ENCODE results near the gene CCDC110. TPM values are rescaled to one million over a fixed set of nuclear protein-coding genes. Genes with fewer than 3 reads are reported as not detected.
A peak's percentile ranks its signal among the peaks of the same experiment; 100 is the strongest.

CCDC110 gene
- total and polyA plus RNA-seq, 2 of the 4 experiments (the other 2 are of a cell fraction): 0.46 to 0.90 TPM

DNA sequence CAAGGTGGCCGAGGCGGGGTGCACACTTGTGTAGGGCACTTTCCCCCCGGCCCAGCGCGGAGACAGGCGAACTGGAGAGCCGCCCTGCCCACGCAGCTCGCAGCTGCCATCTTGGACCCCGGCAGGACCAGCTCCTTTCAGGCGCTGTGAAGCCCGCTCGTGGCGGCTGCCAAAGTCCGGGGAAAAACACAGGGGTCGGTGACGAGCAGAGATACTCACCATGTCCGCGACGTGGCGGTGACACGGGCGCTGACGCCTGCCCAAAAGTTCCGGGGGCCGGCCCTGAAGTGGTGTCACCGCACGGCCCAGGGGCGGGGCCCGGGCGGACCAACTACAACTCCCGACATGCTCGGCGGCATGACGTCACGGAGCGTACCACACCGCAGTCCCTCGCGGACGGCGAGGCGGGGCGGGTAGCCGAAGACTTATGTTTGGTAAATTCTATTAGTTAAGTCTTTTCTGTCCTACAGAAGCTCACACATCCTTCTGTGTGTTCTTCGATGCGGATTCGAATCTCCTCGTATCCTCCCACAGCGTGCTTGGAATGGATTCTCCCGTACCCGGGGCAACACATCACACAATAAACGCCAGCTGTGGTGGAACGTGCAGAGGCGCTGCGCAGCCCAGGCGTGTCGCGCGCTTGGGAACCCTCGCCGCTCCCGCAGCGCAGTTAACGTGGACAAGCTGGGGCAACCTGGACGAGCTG lies 45.7 kb downstream of the CCDC110 start, which contains the start of gene UFSP2:
UFSP2 (minus strand) TSS at position 318 of the 706 bp plus-strand sequence; CDS start at position 222, 96 bp downstream.
- Histone ChIP-seq H3K14ac (replicated peaks; ENCODE audit: low read depth, low read length) (peak within 1 kb of the TSS; percentile 98), H2AFZ (replicated peaks; ENCODE audit: low read length, poor library complexity) (peak within 1 kb of the TSS; percentile 97), H3K9me1 (ENCODE audit: insufficient read depth, low read length) (peaks cover 11% of the 10 kb centered on the region), H4K20me1 (ENCODE audit: insufficient read depth, low read length) (peaks cover 6% of the 10 kb centered on the region; the same call in 1 of the 2 replicates), H3K27ac (ENCODE audit: insufficient read depth, low read length) (peak within 1 kb of the TSS; percentile 96), H2BK120ac (ENCODE audit: low read depth, low read length) (peak within 1 kb of the TSS; percentile 99), H4K8ac (ENCODE audit: low read depth in 2 of 2, low read length in 2 of 2) (peak within 1 kb of the TSS; percentile 9 to 99), H3K27me3 (ENCODE audit: control insufficient read depth, insufficient read depth, low read length) (no peaks in the 10 kb centered on the region), H3K4me1 (ENCODE audit: control insufficient read depth, insufficient read depth, low read length) (peaks cover 5% of the 10 kb centered on the region; the same call in 1 of the 2 replicates), H3K18ac (ENCODE audit: low read depth, low read length) (peak within 1 kb of the TSS; percentile 95), H2BK20ac (ENCODE audit: low read depth, low read length) (peak within 1 kb of the TSS; percentile 98), H3K23ac (ENCODE audit: low read depth, low read length) (peak within 1 kb of the TSS; percentile 98), H3K9ac (ENCODE audit: low read depth, low read length) (peak within 1 kb of the TSS; percentile 93), H3K56ac (ENCODE audit: extremely low read depth, insufficient read depth, low read length) (peak within 1 kb of the TSS; percentile 99), H3K4me3 (ENCODE audit: insufficient read depth, low read depth, low read length) (peak within 1 kb of the TSS; percentile 63), H2AK5ac (ENCODE audit: low read depth, low read length) (peak within 1 kb of the TSS; percentile 84), H4K5ac (ENCODE audit: low read depth, low read length) (peak within 1 kb of the TSS; percentile 85), H3K36me3 (ENCODE audit: control insufficient read depth, insufficient read depth, low read length) (no peaks in the 10 kb centered on the region), H3K9me3 (ENCODE audit: control insufficient read depth, insufficient read depth, low read length) (no peaks in the 10 kb centered on the region), H3K79me1 (ENCODE audit: low read depth in 1 of 2, low read length in 2 of 2) (peaks cover 14 to 22% of the 10 kb centered on the region in 2 experiments), H4K91ac (ENCODE audit: insufficient read depth, low read depth, low read length) (peak within 1 kb of the TSS; percentile 98), H2BK15ac (ENCODE audit: low read depth, low read length) (peak within 1 kb of the TSS; percentile 66; the same call in 1 of the 3 replicates), H2AK9ac (replicated peaks; ENCODE audit: low read depth, low read length, poor library complexity) (peak within 1 kb of the TSS; percentile 67), H2BK5ac (ENCODE audit: low read depth, low read length, poor library complexity, severe bottlenecking) (peak within 1 kb of the TSS; percentile 96), H3K4ac (ENCODE audit: low read depth, low read length) (peak within 1 kb of the TSS; percentile 94), H3K4me2 (ENCODE audit: low read depth, low read length) (peak within 1 kb of the TSS; percentile 100)
- in situ Hi-C loops (cut with MboI; ENCODE audit: low sequenced_read_pairs) (no loop called here), dilution Hi-C loops (cut with HindIII; ENCODE audit: low sequenced_read_pairs, unreplicated experiment) (no loop called here), intact Hi-C loops (cut with micrococcal nuclease) (loop anchor here (2.0 to 5.0 kb wide), 2 partner anchors 45 to 172 kb away; partner anchors contain the start of gene CCDC110)
- ChIA-PET POLR2A (ENCODE audit: unreplicated experiment) (no interaction called here), CTCF (no interaction called here)
- TF ChIP-seq ELK1 (IDR thresholded peaks at IDR 0.05; ENCODE audit: borderline replicate concordance, low read depth, low read length) (no peak), USF2 (IDR thresholded peaks at IDR 0.05; ENCODE audit: low read depth, low read length) (no peak), POLR2A (IDR thresholded peaks at IDR 0.05; ENCODE audit: low read depth, low read length) (peak; percentile 72; the same call in 1 of the 2 replicates), MAZ (IDR thresholded peaks at IDR 0.05; ENCODE audit: borderline replicate concordance, low read depth, low read length) (peak; percentile 10; the same call in 1 of the 2 replicates), CHD1 (IDR thresholded peaks at IDR 0.05; ENCODE audit: low read depth, low read length) (peak; percentile 100; the same call in 1 of the 2 replicates), NFE2L2 (IDR thresholded peaks at IDR 0.05; ENCODE audit: low read depth, low read length) (no peak), FOS (IDR thresholded peaks at IDR 0.05; ENCODE audit: low read depth, low read length) (0 out of 2 replicates have a peak, but pooled peaks have one; percentile 22), MAFK (IDR thresholded peaks at IDR 0.05; ENCODE audit: low read depth, low read length) (no peak), MXI1 (IDR thresholded peaks at IDR 0.05; ENCODE audit: borderline replicate concordance, low read depth, low read length) (peak; percentile 97), BHLHE40 (IDR thresholded peaks at IDR 0.05; ENCODE audit: low read depth, low read length) (peak; percentile 99), RAD21 (IDR thresholded peaks at IDR 0.05; ENCODE audit: low read length) (peak; percentile 7; the same call in 1 of the 2 replicates)
- ATAC-seq (ENCODE audit: low read depth): peak; percentile 93
- no TSS peak for BruUV-seq (replicated peaks)
- DNase-seq: peak; percentile 88
- 0% methylated on average over 33 of the region's 66 CpGs; no CpG with 5 or more reads in 1 of the 2 experiments for WGBS, 2 experiments (ENCODE audit: extremely low coverage in 2 of 2, insufficient read length in 1 of 2)
